ENCODE data around the gene USP37.
A peak's percentile ranks its signal among the peaks of the same experiment; 100 is the strongest.

The USP37 gene

GRCh38 chr2:218516614-218517013, 51.5 kb downstream of the USP37 start:
- no peak for TF ChIP-seq POLR2AphosphoS5 (IDR thresholded peaks at IDR 0.05; ENCODE audit: low read depth)
- TF ChIP-seq SPI1 (IDR thresholded peaks at IDR 0.05; ENCODE audit: borderline replicate concordance, low read depth), result no peak
- TF ChIP-seq REST (IDR thresholded peaks at IDR 0.05; ENCODE audit: insufficient replicate concordance, low read depth), result no peak
- TF ChIP-seq GABPA (IDR thresholded peaks at IDR 0.05; ENCODE audit: low read depth), result no peak
- TF ChIP-seq CTCF (IDR thresholded peaks at IDR 0.05; ENCODE audit: insufficient read depth, low read length), result no peak
- no peaks in the 10 kb centered on the region for H3K27me3 ChIP-seq (ENCODE audit: insufficient read depth, poor library complexity, severe bottlenecking)
- no peak overlapping the region for H3K4me3 ChIP-seq (replicated peaks; ENCODE audit: insufficient read depth, low read length)
- DNase-seq (ENCODE audit: low read depth in 1 of 2, low spot score in 1 of 2), result peak; percentile 6 to 28
- no peak overlapping the region for H3K27ac ChIP-seq (replicated peaks)

GRCh38 chr2:218513676-218514075, 54.5 kb downstream of the USP37 start:
- DNase-seq (ENCODE audit: low read depth in 1 of 2, low spot score in 1 of 2), result no peak
- no peak overlapping the region for H3K27ac ChIP-seq (replicated peaks)
- no peaks in the 10 kb centered on the region for H3K27me3 ChIP-seq (ENCODE audit: insufficient read depth, poor library complexity, severe bottlenecking)
- no peak for TF ChIP-seq GABPA (IDR thresholded peaks at IDR 0.05; ENCODE audit: low read depth)
- TF ChIP-seq POLR2AphosphoS5 (IDR thresholded peaks at IDR 0.05; ENCODE audit: low read depth), result no peak
- TF ChIP-seq CTCF (IDR thresholded peaks at IDR 0.05; ENCODE audit: insufficient read depth, low read length), result no peak
- TF ChIP-seq REST (IDR thresholded peaks at IDR 0.05; ENCODE audit: insufficient replicate concordance, low read depth), result no peak
- TF ChIP-seq SPI1 (IDR thresholded peaks at IDR 0.05; ENCODE audit: borderline replicate concordance, low read depth), result no peak
- no peak overlapping the region for H3K4me3 ChIP-seq (replicated peaks; ENCODE audit: insufficient read depth, low read length)

- Histone ChIP-seq H3K4me3 (replicated peaks; ENCODE audit: insufficient read depth, low read length) (no peak overlapping the region), H3K27ac (replicated peaks) (no peak overlapping the region), H3K27me3 (ENCODE audit: insufficient read depth, poor library complexity, severe bottlenecking) (no peaks in the 10 kb centered on the region)
- TF ChIP-seq CTCF (IDR thresholded peaks at IDR 0.05; ENCODE audit: insufficient read depth, low read length), result no peak
- TF ChIP-seq GABPA (IDR thresholded peaks at IDR 0.05; ENCODE audit: low read depth), result no peak
- no peak for TF ChIP-seq REST (IDR thresholded peaks at IDR 0.05; ENCODE audit: insufficient replicate concordance, low read depth)
- DNase-seq (ENCODE audit: low read depth in 1 of 2, low spot score in 1 of 2), result no peak
These were observed 59.9 kb downstream of the USP37 start for GRCh38 chr2:218508299-218508698.

All from HL-60 (cell line).